Testis (tissue), 2 donors: ENCODE data around the gene CES2.

Source experiments
- CTCF ChIP-seq, 3 experiments: fragments of 450-650 bp in 2 of 3; fragments of 200-600 bp in 1 of 3; sonication (generic) in 1 of 3; IDR thresholded peaks; one replicate each; pipeline ENCODE4 v1.5.1; 2016 to 2019; ENCODE audit warnings: antibody characterized with exemption in 3 of 3, mild to moderate bottlenecking in 2 of 3, moderate library complexity in 1 of 3
- POLR2A ChIP-seq: fragments of 450-650 bp; IDR thresholded peaks from one replicate; pipeline ENCODE4 v1.6.1; 2017; ENCODE audit warnings: antibody characterized with exemption, mild to moderate bottlenecking, moderate library complexity

GRCh38 chr16:66940236-66940635, 4.9 kb downstream of the CES2 start:
- TF ChIP-seq POLR2A (no peak), CTCF (IDR thresholded peaks at IDR 0.05) (no peak)
